ENCODE results near the gene OR10J1. TPM values are rescaled to one million over a fixed set of nuclear protein-coding genes. Genes with fewer than 3 reads are reported as not detected.

The OR10J1 gene
- total RNA-seq, 1 donor from 2014 or later = not detected

- Histone ChIP-seq H3K9me3 (ENCODE audit: control insufficient read depth in 3 of 3, low read length in 3 of 3) (no peaks in the 10 kb centered on the region), H3K27ac (ENCODE audit: low read depth, low read length) (no peak overlapping the region), H3K4me3 (ENCODE audit: low read length in 3 of 3) (no peak overlapping the region), H3K4me1 (ENCODE audit: control insufficient read depth in 3 of 3, insufficient read depth in 3 of 3, low read length in 3 of 3) (peaks cover 0 to 2% (median 0%) of the 10 kb centered on the region in 3 donors), H3K27me3 (ENCODE audit: control insufficient read depth in 3 of 3, insufficient read depth in 3 of 3, low read length in 3 of 3) (no peaks in the 10 kb centered on the region), H3K36me3 (ENCODE audit: control insufficient read depth in 3 of 3, insufficient read depth in 3 of 3, low read length in 3 of 3) (no peaks in the 10 kb centered on the region), H3K9ac (ENCODE audit: low read depth in 1 of 3, low read length in 3 of 3) (no peak overlapping the region)
These were observed 35.4 kb downstream of the OR10J1 start for GRCh38 chr1:159474926-159475325.

- H3K4me3 ChIP-seq (ENCODE audit: low read length in 3 of 3) = no peak overlapping the region
- H3K27me3 ChIP-seq (ENCODE audit: control insufficient read depth in 3 of 3, insufficient read depth in 3 of 3, low read length in 3 of 3) = no peaks in the 10 kb centered on the region
- H3K9ac ChIP-seq (ENCODE audit: low read depth in 1 of 3, low read length in 3 of 3) = no peak overlapping the region
- H3K4me1 ChIP-seq (ENCODE audit: control insufficient read depth in 3 of 3, insufficient read depth in 3 of 3, low read length in 3 of 3) = no peaks in the 10 kb centered on the region
- no peak overlapping the region for H3K27ac ChIP-seq (ENCODE audit: low read depth, low read length)
- H3K9me3 ChIP-seq (ENCODE audit: control insufficient read depth in 3 of 3, low read length in 3 of 3) = no peaks in the 10 kb centered on the region
- no peaks in the 10 kb centered on the region for H3K36me3 ChIP-seq (ENCODE audit: control insufficient read depth in 3 of 3, insufficient read depth in 3 of 3, low read length in 3 of 3)
These were observed 44.0 kb downstream of the OR10J1 start for GRCh38 chr1:159483501-159483900.

Other genes starting within 250 kb of the OR10J1 start
- gene ACKR1, start 234.8 kb upstream of the OR10J1 start, total RNA-seq = 4.7 TPM
- gene FCER1A, start 137.4 kb upstream of the OR10J1 start, total RNA-seq = 0.52 TPM
- gene OR10J4, start 7.5 kb upstream of the OR10J1 start, total RNA-seq = not detected
- gene OR10J5, start 96.3 kb downstream of the OR10J1 start, total RNA-seq = not detected
- gene APCS, start 148.1 kb downstream of the OR10J1 start, total RNA-seq = 0.52 TPM

All from skeletal muscle tissue (tissue), 4 donors.